Fibroblast of peridontal ligament (primary cell): ENCODE measurements around the gene EID2.
A peak's percentile ranks its signal among the peaks of the same experiment; 100 is the strongest.

Experiments used
- DNase-seq: peaks from one replicate; pipeline ENCODE4 v3.0.0-alpha.2; 2010; ENCODE audit errors: extremely low read depth

EID2 gene

DNA sequence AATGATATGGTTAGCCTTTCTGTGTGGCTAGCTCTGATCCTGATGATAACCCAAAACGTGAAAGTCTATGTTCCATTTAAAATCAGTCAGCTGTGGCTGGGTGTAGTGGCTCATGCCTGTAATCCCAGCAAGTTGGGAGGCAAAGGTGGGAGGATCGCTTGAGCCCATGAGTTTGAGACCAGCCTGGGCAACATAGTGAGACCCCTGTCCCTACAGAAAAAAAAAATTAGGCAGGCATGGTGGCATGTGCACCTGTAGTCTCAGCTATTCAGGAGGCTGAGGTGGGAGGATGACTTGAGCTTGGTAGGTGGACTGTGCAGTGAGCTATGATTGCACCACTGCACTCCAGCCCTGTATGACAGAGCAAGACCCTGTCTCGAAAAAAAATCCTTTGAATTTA is 6.2 kb downstream of the EID2 start:
- DNase-seq: no peak

GRCh38 chr19:39533003-39533512 is 6.9 kb downstream of the EID2 start:
- no peak for DNase-seq

DNA sequence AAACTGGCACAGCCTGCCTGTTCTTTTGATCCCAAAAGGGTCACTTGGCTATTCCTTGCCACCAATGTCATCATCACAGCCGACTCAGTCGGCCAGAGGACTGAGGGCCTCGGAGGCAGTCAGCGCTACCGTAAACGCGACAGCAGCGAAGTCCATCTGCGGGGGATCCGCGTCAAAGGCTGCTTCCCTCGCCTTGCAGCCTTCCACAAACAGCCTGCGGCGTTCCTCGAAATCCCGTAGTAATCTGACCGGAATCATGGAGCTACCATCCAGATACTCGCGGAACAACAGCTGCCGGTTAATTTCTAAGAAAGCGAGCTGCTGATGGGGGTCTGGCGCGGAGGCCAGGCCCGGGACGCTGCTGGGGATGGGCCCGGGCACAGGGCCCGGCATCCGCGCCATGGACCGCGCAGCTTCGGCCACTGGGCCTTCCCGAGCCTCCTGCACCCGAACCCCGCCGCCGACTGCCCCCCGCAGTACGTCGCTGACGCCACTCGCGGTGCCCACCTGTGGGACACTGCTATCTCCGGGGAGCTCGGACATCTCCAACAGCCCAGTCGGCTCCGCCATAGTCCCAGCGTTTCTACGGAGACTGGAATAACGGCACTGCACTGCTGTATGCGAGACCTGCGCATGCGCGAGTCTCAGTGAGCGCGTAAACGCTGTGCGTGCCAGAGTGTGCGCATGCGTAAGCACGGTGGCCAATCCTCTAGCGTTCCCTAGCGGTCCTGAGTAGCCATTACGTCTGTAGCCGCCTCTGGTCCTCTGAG is 7.5 kb downstream of the EID2 start, which contains the start of gene EID2B:
Gene EID2B (minus strand): TSS at position 620 of the 770 bp plus-strand sequence. CDS start 50 bp downstream, at position 570.
- DNase-seq: peak; percentile 97

GRCh38 chr19:39531834-39532232 is 8.1 kb downstream of the EID2 start:
- no peak for DNase-seq

DNA sequence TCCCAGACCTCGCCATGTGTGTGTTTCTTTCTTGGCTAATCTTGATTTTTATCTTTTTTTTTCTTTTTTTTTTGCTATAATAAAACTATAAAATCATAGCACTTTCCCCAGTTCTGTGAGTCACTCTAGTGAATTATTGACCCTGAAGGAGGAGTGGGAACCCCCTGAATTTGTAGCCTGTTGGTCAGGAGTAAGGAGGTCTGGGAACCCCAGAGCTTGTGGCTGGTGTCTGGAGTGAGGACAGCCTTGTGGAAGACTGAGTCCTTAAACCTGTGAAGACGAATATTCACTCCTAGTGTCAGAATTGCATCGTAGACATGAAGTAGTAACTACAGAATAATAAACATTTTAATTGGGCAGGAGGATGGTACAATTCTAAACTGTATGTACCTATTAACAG is 14.8 kb downstream of the EID2 start:
- DNase-seq: no peak

DNA sequence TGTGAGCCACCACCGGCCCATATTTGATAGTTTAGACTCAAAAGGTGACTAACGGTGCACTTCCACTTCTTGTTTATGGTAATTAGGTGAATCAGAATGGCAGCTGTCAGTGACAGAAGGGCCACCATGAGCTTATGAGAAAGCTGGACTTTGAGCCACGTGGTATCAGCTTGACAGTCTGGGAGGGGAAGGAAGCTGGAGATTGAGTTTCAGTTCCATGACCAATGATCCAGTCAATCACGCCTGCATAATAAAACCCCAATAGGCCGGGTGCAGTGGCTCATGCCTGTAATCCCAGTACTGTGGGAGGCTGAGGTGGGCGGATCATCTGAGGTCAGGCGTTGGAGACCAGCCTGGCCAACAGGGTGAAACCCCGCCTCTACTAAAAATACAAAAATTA is 15.5 kb downstream of the EID2 start:
- DNase-seq: no peak

GRCh38 chr19:39520541-39521484 is 19.1 kb downstream of the EID2 start:
- no peak for DNase-seq

GRCh38 chr19:39518975-39519374 is 21.0 kb downstream of the EID2 start:
- no peak for DNase-seq

DNA sequence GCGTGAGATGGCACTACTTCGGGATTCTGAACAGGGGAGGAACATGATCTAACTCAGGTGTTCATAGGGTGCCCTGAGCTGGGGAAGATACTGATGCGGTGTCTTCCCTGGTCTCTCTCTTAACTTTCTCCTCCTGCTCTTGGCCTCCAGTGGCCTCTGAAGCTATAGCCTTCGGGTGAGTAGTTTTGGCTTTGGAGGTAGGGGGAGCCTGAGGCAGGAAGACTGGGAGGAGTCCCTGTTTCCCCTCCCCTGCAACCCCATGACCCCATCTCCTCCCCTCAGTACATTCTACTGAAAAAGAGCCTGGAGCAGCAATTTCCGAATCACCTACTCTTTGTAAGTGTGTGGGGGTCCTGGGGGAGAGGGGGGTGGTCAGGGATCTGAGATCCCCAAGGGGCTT is 21.5 kb downstream of the EID2 start:
- DNase-seq: no peak

DNA sequence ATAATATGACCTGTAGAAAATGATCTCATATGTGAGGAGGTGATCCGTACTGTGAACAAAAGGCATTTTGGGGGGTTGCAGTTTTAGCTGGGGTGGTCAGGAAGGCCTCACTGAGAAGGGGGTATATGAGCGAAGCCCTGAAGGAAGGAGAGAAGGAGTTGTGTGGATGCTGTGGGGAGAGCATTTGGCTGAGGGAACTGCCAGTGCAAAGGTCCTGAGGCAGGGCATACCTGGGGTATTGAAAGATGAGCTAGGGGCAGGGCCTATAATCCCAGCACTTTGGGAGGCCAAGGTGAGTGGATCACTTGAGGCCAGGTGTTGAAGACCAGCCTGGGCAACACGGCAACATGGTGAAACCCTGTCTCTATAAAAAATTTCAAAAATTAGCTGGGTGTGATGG is 22.5 kb downstream of the EID2 start:
- DNase-seq: no peak

- no peak for DNase-seq
Measured at GRCh38 chr19:39516270-39516669, 23.7 kb downstream of the EID2 start.

DNA sequence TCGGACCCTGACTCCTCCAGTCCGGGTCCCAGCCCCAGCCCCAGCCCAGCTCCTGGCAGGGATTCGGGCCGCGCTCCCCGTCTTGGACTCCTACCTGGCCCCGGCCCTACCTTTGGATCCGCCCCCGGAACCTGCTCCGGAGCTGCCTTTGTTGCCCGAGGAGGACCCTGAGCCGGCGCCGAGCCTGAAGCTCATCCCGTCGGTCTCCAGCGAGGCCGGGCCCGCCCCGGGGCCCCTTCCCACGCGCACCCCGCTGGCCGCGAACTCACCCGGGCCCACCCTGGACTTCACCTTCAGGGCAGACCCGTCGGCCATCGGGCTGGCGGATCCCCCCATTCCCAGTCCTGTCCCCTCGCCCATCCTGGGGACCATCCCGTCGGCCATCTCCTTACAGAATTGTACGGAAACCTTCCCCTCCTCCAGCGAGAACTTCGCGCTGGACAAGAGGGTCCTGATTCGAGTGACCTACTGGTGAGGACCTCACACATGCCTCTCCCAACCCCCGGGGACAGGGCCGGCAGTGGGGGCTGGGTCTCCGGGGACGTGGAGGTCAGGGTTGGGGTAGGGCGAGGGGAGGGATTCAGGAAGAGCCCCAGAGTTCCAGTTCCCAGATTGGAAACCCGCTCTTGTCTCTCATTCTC is 24.3 kb downstream of the EID2 start:
- no peak for DNase-seq

GRCh38 chr19:39514840-39515550 is 25.0 kb downstream of the EID2 start, which contains the start of gene SELENOV:
SELENOV (plus strand) TSS chr19:39515139; CDS start chr19:39515213, 74 bp downstream.
- DNase-seq: no peak

DNA sequence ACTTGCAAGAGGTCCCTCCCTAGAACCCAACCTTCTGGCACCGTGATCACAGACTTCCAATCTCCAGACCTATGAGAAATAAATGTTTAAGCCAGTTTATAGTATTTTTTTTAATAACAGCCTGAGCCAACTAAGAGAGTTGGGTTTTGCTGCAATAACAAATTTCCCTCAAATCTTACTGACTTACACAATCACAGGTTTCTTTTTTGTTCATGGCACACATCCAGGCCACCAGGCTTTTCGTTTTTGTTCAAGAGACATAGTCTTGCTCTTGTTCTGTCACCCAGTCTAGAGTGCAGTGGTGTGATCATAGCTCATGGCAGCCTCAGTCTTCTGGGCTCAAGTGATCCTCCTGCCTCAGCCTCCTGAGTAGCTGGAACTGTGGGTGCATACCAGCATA is 27.0 kb downstream of the EID2 start:
- no peak for DNase-seq

GRCh38 chr19:39509233-39509632 is 30.7 kb downstream of the EID2 start:
- DNase-seq: no peak

DNA sequence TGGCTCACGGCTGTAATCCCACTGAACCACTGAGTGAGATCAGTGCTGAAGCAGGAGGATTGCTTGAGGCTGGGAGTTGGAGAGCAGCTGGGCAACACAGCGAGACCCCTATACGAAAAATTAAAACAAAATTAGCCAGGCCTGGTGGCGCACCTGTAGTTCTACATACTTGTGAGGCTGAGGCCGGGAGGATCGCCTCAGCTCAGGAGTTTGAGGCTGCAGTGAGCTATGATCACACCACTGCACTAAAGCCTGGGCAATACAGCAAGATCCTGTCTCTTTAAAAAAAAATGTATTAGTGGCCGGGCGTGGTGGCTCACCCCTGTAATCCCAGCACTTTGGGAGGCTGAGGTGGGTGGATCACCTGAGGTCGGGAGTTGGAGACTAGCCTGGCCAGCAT is 31.3 kb downstream of the EID2 start:
- no peak for DNase-seq

- DNase-seq: no peak
Measured at GRCh38 chr19:39507715-39508364, 32.1 kb downstream of the EID2 start.

DNA sequence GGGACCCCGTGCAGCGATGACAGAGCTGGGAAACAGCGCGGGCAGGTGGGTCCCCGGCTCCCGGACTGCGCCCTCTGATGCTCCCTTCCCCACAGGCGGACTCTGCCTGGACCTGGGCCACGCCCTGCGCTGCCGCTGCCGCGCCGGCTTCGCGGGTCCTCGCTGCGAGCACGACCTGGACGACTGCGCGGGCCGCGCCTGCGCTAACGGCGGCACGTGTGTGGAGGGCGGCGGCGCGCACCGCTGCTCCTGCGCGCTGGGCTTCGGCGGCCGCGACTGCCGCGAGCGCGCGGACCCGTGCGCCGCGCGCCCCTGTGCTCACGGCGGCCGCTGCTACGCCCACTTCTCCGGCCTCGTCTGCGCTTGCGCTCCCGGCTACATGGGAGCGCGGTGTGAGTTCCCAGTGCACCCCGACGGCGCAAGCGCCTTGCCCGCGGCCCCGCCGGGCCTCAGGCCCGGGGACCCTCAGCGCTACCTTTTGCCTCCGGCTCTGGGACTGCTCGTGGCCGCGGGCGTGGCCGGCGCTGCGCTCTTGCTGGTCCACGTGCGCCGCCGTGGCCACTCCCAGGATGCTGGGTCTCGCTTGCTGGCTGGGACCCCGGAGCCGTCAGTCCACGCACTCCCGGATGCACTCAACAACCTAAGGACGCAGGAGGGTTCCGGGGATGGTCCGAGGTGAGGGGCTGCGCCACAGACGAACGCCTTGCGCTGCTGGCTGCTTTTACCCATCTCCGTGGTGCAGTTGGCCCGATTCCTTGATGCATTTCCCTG is 32.8 kb downstream of the EID2 start:
- DNase-seq: peak; percentile 27

GRCh38 chr19:39506598-39506943 is 33.4 kb downstream of the EID2 start:
- no peak for DNase-seq
